AG10803 (cell line): ENCODE measurements around the gene TEX101.

Source experiments
- DNase-seq: peaks from one replicate; pipeline ENCODE4 v3.0.0; 2010; ENCODE audit warnings: low read depth
- H3K4me3 ChIP-seq: 2 replicates; pipeline ENCODE4 v1.5.1; 2011; ENCODE audit warnings: mild to moderate bottlenecking, low read length, control low read depth
- CTCF ChIP-seq: conservative IDR thresholded peaks from 2 replicates; pipeline ENCODE4 v1.5.1; 2011; ENCODE audit warnings: mild to moderate bottlenecking, low read length, control low read depth, inconsistent platforms

The TEX101 gene

GRCh38 chr19:43465468-43466120 is 50.9 kb downstream of the TEX101 start, which contains the start of gene LYPD3:
Gene LYPD3, minus strand, starts transcription at chr19:43465608. Its CDS starts 37 bp downstream, at chr19:43465571.
- H3K4me3 ChIP-seq: no peak within 1 kb of the TSS
- peak; percentile 18 for DNase-seq
- TF ChIP-seq CTCF: no peak

- no peak overlapping the region for H3K4me3 ChIP-seq
- no peak for DNase-seq
- no peak for TF ChIP-seq CTCF
Measured at GRCh38 chr19:43466793-43467192, 52.1 kb downstream of the TEX101 start.

GRCh38 chr19:43467276-43467675 is 52.6 kb downstream of the TEX101 start:
- DNase-seq: no peak
- no peak for TF ChIP-seq CTCF
- H3K4me3 ChIP-seq: no peak overlapping the region

GRCh38 chr19:43467730-43468129 is 53.0 kb downstream of the TEX101 start:
- TF ChIP-seq CTCF: no peak
- no peak overlapping the region for H3K4me3 ChIP-seq
- DNase-seq: peak; percentile 38
